Panc1 (cell line): ENCODE results near the gene ST6GALNAC6. TPM values are rescaled to one million over a fixed set of nuclear protein-coding genes. Genes with fewer than 3 reads are reported as not detected.
A peak's percentile ranks its signal among the peaks of the same experiment; 100 is the strongest.

Experiments
- ATAC-seq: fragments of 200-7000 bp; cut with Tn5 transposase; 2 replicates; pipeline ENCODE4 v1.9.1; 2020; ENCODE audit warnings: mild to moderate bottlenecking, moderate library complexity
- BruUV-seq: library from RNA; stranded (reverse); fragments of 400-500 nt; replicated peaks from 2 replicates; lab custom pipeline; 2021; lab: Mats Ljungman, UMichigan
- CTCF ChIA-PET: fragments of 300-600 bp; sonication (Branson Sonifier 250); formaldehyde crosslinking; loops from one replicate; lab custom pipeline; 2022; ENCODE audit warnings: antibody characterized with exemption; lab: Charles Lee
- POLR2A ChIA-PET: fragments of 300-600 bp; sonication (Branson Sonifier 250); formaldehyde crosslinking; loops from one replicate; lab custom pipeline; 2022; ENCODE audit warnings: antibody characterized with exemption; lab: Charles Lee
- DNase-seq: peaks from one replicate; pipeline ENCODE4 v3.0.0-alpha.2; 2010; ENCODE audit warnings: low read depth, low spot score
- H3K27ac ChIP-seq: 2 replicates; pipeline ENCODE4 v1.5.1; 2011; ENCODE audit warnings: mild to moderate bottlenecking, low read length, inconsistent platforms
- H3K27me3 ChIP-seq: fragments of 200-500 bp; sonication (Bioruptor generic); 2 replicates; pipeline ENCODE4 v1.6.0; 2014; ENCODE audit warnings: low read length, inconsistent platforms; ENCODE audit not compliant: control insufficient read depth, insufficient read depth
- H3K36me3 ChIP-seq: fragments of 200-500 bp; sonication (Bioruptor generic); 2 replicates; pipeline ENCODE4 v1.5.1; 2014; ENCODE audit warnings: inconsistent platforms, mild to moderate bottlenecking, low read length, moderate library complexity; ENCODE audit not compliant: control insufficient read depth, insufficient read depth
- H3K4me1 ChIP-seq: 2 replicates; pipeline ENCODE4 v1.5.1; 2011; ENCODE audit warnings: inconsistent platforms, mild to moderate bottlenecking, low read length, moderate library complexity; ENCODE audit not compliant: control insufficient read depth, insufficient read depth
- H3K4me3 ChIP-seq, 2 experiments: 2 replicates each; pipeline ENCODE4 v1.5.1; 2011 to 2012; ENCODE audit warnings: low read depth in 2 of 2, low read length in 2 of 2, mild to moderate bottlenecking in 2 of 2, inconsistent platforms in 1 of 2, moderate library complexity in 1 of 2
- H3K9me3 ChIP-seq: fragments of 200-500 bp; sonication (Bioruptor generic); 2 replicates; pipeline ENCODE4 v1.5.1; 2014; ENCODE audit warnings: low read depth, mild to moderate bottlenecking, inconsistent platforms, low read length, moderate library complexity; ENCODE audit not compliant: control insufficient read depth, insufficient read depth
- POLR2AphosphoS5 ChIP-seq: IDR thresholded peaks from 2 replicates; pipeline ENCODE4 v1.6.1; 2012; ENCODE audit warnings: mild to moderate bottlenecking, low read depth, low read length, moderate library complexity
- SIN3A ChIP-seq: IDR thresholded peaks from 2 replicates; pipeline ENCODE4 v1.6.1; 2012; ENCODE audit warnings: low read depth, mild to moderate bottlenecking, low read length, moderate library complexity, borderline replicate concordance; ENCODE audit not compliant: insufficient read depth
- TCF7L2 ChIP-seq: IDR thresholded peaks from 2 replicates; pipeline ENCODE4 v1.6.1; 2011; ENCODE audit warnings: mild to moderate bottlenecking, low read depth, low read length, inconsistent platforms
- in situ Hi-C: cut with HindIII; loops from 2 replicates; pipeline ENCODE4 v1.10.0; 2016; ENCODE audit warnings: low sequenced_read_pairs, low pct_unique_long_range_greater_than_20kb
- intact Hi-C: fragments of 100-400 bp; cut with micrococcal nuclease; formaldehyde crosslinking; loops from one replicate; pipeline ENCODE4 v1.10.0; 2022; ENCODE audit not compliant: unreplicated experiment
- total RNA-seq: library from RNA; stranded (reverse); gene quantifications from one replicate; pipeline ENCODE4 v1.2.1, GENCODE V29; 2021; ENCODE audit not compliant: unreplicated experiment
- TF ChIP-seq, protein P1 (sequence below): fragments of 450-650 bp; IDR thresholded peaks from 2 replicates; pipeline ENCODE4 v1.5.1; 2017; ENCODE audit warnings: mild to moderate bottlenecking
- TF ChIP-seq, protein P2 (sequence below), 2 experiments: IDR thresholded peaks; 2 replicates each; pipeline ENCODE4 v1.6.1; 2011 to 2012; ENCODE audit warnings: low read depth in 2 of 2, control low read depth in 1 of 2, low read length in 1 of 2, mild to moderate bottlenecking in 1 of 2, moderate library complexity in 1 of 2; ENCODE audit not compliant: insufficient read depth in 1 of 2

ST6GALNAC6 gene
- total RNA-seq, 1 experiment from 2014 or later, result 50.2 TPM

DNA sequence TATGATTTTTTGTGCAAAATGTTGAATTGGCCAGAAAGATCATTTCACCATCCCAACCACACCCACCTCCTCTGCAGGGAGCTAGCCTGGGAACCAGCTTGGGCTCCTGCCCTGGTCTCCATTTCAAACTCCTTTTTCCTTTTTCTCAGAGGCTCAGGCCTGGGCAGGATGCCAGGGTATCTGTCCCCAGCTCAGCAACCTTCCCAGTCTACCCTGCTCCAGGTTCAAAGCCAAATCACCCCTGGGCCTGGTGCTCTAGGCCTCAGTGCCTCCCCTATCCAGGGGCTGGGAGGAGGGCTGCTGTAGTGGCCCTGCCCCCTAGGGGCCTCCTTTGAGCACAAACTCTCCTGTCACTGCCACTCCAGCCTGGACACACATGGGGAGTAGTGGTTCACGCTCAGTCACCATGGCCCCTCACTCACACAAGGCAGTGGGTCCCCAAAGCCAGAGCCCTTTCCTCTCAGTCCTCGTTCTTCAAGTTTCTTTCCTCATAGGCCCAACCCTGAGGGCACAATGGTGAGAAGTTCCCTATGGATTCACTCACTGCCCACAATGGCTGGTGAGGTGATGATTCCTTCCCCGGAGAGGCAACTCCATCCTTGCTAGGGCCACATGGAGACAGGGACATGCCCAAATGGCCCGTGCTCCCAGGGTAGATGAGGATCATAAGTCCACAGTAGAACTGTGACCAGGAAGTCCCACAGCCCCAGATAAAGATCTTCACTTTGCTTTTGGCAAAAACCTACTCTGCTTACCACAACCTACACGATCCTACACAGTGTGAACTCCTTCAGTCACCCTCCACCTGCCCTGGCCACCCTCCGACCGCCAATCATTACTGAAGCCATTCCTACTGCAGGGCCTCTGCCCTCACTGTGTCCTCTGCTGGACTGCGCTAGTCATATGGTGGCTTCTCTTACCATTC is 19.0 kb upstream of the ST6GALNAC6 start:
- DNase-seq (no peak), ATAC-seq (no peak)
- in situ Hi-C loops, result no loop called here
- CTCF ChIA-PET, result interaction anchor here (0.7 kb wide), 1 partner anchor 27 kb away, joined by 3 read pairs; no protein-coding TSS in a partner anchor
- intact Hi-C loops, result no loop called here
- no peaks in the 10 kb centered on the region for H3K9me3 ChIP-seq
- no peaks in the 10 kb centered on the region for H3K27me3 ChIP-seq
- POLR2A ChIA-PET, result no interaction called here
- no TSS peak for BruUV-seq
- no peak overlapping the region for H3K4me3 ChIP-seq
- TF ChIP-seq, protein P1, sequence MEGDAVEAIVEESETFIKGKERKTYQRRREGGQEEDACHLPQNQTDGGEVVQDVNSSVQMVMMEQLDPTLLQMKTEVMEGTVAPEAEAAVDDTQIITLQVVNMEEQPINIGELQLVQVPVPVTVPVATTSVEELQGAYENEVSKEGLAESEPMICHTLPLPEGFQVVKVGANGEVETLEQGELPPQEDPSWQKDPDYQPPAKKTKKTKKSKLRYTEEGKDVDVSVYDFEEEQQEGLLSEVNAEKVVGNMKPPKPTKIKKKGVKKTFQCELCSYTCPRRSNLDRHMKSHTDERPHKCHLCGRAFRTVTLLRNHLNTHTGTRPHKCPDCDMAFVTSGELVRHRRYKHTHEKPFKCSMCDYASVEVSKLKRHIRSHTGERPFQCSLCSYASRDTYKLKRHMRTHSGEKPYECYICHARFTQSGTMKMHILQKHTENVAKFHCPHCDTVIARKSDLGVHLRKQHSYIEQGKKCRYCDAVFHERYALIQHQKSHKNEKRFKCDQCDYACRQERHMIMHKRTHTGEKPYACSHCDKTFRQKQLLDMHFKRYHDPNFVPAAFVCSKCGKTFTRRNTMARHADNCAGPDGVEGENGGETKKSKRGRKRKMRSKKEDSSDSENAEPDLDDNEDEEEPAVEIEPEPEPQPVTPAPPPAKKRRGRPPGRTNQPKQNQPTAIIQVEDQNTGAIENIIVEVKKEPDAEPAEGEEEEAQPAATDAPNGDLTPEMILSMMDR, result no peak; the same call in 1 of the 2 replicates
- no peak for TF ChIP-seq TCF7L2
- TF ChIP-seq, protein P2, sequence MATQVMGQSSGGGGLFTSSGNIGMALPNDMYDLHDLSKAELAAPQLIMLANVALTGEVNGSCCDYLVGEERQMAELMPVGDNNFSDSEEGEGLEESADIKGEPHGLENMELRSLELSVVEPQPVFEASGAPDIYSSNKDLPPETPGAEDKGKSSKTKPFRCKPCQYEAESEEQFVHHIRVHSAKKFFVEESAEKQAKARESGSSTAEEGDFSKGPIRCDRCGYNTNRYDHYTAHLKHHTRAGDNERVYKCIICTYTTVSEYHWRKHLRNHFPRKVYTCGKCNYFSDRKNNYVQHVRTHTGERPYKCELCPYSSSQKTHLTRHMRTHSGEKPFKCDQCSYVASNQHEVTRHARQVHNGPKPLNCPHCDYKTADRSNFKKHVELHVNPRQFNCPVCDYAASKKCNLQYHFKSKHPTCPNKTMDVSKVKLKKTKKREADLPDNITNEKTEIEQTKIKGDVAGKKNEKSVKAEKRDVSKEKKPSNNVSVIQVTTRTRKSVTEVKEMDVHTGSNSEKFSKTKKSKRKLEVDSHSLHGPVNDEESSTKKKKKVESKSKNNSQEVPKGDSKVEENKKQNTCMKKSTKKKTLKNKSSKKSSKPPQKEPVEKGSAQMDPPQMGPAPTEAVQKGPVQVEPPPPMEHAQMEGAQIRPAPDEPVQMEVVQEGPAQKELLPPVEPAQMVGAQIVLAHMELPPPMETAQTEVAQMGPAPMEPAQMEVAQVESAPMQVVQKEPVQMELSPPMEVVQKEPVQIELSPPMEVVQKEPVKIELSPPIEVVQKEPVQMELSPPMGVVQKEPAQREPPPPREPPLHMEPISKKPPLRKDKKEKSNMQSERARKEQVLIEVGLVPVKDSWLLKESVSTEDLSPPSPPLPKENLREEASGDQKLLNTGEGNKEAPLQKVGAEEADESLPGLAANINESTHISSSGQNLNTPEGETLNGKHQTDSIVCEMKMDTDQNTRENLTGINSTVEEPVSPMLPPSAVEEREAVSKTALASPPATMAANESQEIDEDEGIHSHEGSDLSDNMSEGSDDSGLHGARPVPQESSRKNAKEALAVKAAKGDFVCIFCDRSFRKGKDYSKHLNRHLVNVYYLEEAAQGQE (IDR thresholded peaks at IDR 0.05; ENCODE audit: insufficient read depth in 1 of 2, low read depth in 2 of 2, low read length in 1 of 2), result no peak
- no peak for TF ChIP-seq POLR2AphosphoS5
- TF ChIP-seq SIN3A, result no peak
- peak overlapping the region; percentile 81 for H3K27ac ChIP-seq
- no peaks in the 10 kb centered on the region for H3K36me3 ChIP-seq
- peaks cover 36% of the 10 kb centered on the region for H3K4me1 ChIP-seq

- H3K4me3 ChIP-seq, result peak overlapping the region in 1 of 2 experiments; percentile 31; a peak in 2 of 4 replicates
- no TSS peak for BruUV-seq
- H3K9me3 ChIP-seq, result no peaks in the 10 kb centered on the region
- H3K27ac ChIP-seq, result peak overlapping the region; percentile 81
- no peak for DNase-seq
- TF ChIP-seq, protein P2 (IDR thresholded peaks at IDR 0.05; ENCODE audit: insufficient read depth in 1 of 2, low read depth in 2 of 2, low read length in 1 of 2), result no peak
- TF ChIP-seq, protein P1, result no peak
- TF ChIP-seq TCF7L2 (no peak), SIN3A (no peak), POLR2AphosphoS5 (no peak)
- peaks cover 36% of the 10 kb centered on the region for H3K4me1 ChIP-seq
- intact Hi-C loops (no loop called here), in situ Hi-C loops (no loop called here)
- POLR2A ChIA-PET, result no interaction called here
- CTCF ChIA-PET, result interaction anchor here (0.7 kb wide), 2 partner anchors 26 to 256 kb away, joined by 3 read pairs; no protein-coding TSS in a partner anchor
- ATAC-seq, result no peak
- H3K36me3 ChIP-seq, result no peaks in the 10 kb centered on the region
- H3K27me3 ChIP-seq, result no peaks in the 10 kb centered on the region
These were observed 18.2 kb upstream of the ST6GALNAC6 start for GRCh38 chr9:127917603-127918002.
